ENCODE measurements around the gene HIP1. TPM values are rescaled to one million over a fixed set of nuclear protein-coding genes. Genes with fewer than 3 reads are reported as not detected.

The HIP1 gene
- total and polyA plus RNA-seq, 2 of the 13 experiments (the other 11 are each of a cell fraction or from before 2014, with no cell fraction given) = 4.5 to 6.2 TPM

GRCh38 chr7:75611557-75612178 is 127.1 kb downstream of the HIP1 start (continued):
- TF ChIP-seq ZNF770 (CRISPR knock-in tag; IDR thresholded peaks at IDR 0.05) (peak; percentile 23; the same call in 1 of the 2 replicates), NR2C2 (CRISPR knock-in tag; IDR thresholded peaks at IDR 0.05; ENCODE audit: borderline replicate concordance) (0 out of 2 replicates have a peak, but pooled peaks have one; percentile 24), ATF1 (CRISPR knock-in tag; IDR thresholded peaks at IDR 0.05) (no peak), EED (CRISPR knock-in tag; IDR thresholded peaks at IDR 0.05) (peak; percentile 79; the same call in 1 of the 2 replicates), SRSF4 (IDR thresholded peaks at IDR 0.05; ENCODE audit: low read depth, low read length, poor library complexity, severe bottlenecking) (no peak), HMGXB4 (CRISPR knock-in tag; IDR thresholded peaks at IDR 0.05; ENCODE audit: borderline replicate concordance in 1 of 2, low read depth in 1 of 2) (peak in 1 of 2 experiments; percentile 78; a peak in 1 of 4 replicates), NFKBIZ (CRISPR knock-in tag; IDR thresholded peaks at IDR 0.05) (0 out of 2 replicates have a peak, but pooled peaks have one; percentile 38), ZFP62 (CRISPR knock-in tag; IDR thresholded peaks at IDR 0.05) (no peak), IKZF1 (IDR thresholded peaks at IDR 0.05) (no peak), MEIS2 (CRISPR knock-in tag; IDR thresholded peaks at IDR 0.05) (0 out of 2 replicates have a peak, but pooled peaks have one; percentile 51), ZNF280B (CRISPR knock-in tag; IDR thresholded peaks at IDR 0.05; ENCODE audit: borderline replicate concordance) (peak; percentile 88), NR0B2 (CRISPR knock-in tag; IDR thresholded peaks at IDR 0.05) (no peak; the same call in 1 of the 2 replicates), ZNF772 (CRISPR knock-in tag; IDR thresholded peaks at IDR 0.05) (0 out of 2 replicates have a peak, but pooled peaks have one; percentile 27), ZNF318 (CRISPR knock-in tag; IDR thresholded peaks at IDR 0.05) (no peak)

All from HepG2 (cell line).